ENCODE results near the gene LMOD3. TPM values are rescaled to one million over a fixed set of nuclear protein-coding genes. Genes with fewer than 3 reads are reported as not detected.

The LMOD3 gene
- total and polyA plus RNA-seq, 9 of the 15 experiments (the other 6 are each of a cell fraction or from before 2014, with no cell fraction given), result 0.03 TPM; not detected in 8

DNA sequence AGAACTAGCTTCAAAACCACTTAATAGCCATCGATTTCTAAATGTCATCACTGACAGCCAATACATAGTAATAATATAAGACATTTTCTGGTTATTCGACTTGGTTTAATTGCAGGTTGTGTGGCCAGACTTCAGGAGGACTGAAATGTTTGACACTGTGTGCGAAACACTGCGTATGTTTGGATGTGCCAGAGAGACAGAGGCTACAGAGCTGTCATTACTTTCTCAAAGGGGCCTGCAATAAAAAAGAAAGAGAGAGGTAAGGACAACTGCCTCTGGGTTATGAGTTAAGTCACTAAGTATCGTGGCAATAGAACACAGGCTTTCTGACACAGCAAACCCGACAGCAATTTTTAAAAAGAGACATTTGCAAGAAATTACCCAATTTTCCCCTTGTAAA, 882 bp downstream of the LMOD3 start:
- Histone ChIP-seq H3K4me2 (ENCODE audit: insufficient read depth, low read length) (no peak overlapping the region), H3K27ac (ENCODE audit: extremely low read depth, low read depth, low read length) (no peak overlapping the region), H3K9me1 (ENCODE audit: control insufficient read depth, insufficient read depth, low read length) (no peaks in the 10 kb centered on the region), H3K36me3 (ENCODE audit: control insufficient read depth, insufficient read depth, low read length) (no peaks in the 10 kb centered on the region), H3K4me3 (no peak overlapping the region), H3K79me2 (ENCODE audit: control insufficient read depth, insufficient read depth, low read length) (no peaks in the 10 kb centered on the region), H3K27me3 (ENCODE audit: control insufficient read depth in 2 of 2, insufficient read depth in 2 of 2, low read length in 2 of 2) (no peaks in the 10 kb centered on the region; a peak in 1 of 5 replicates), H2AFZ (ENCODE audit: low read depth, low read length) (no peak overlapping the region), H4K20me1 (replicated peaks; ENCODE audit: control insufficient read depth, insufficient read depth, low read length) (no peaks in the 10 kb centered on the region), H3K9me3 (replicated peaks; ENCODE audit: control insufficient read depth, insufficient read depth, low read depth, low read length) (no peaks in the 10 kb centered on the region), H3K9ac (ENCODE audit: insufficient read depth in 1 of 2, low read depth in 2 of 2, low read length in 2 of 2) (no peak overlapping the region), H3K4me1 (replicated peaks in 1 of 2; ENCODE audit: control insufficient read depth in 2 of 2, insufficient read depth in 2 of 2, low read length in 2 of 2) (no peaks in the 10 kb centered on the region; a peak in 1 of 5 replicates)
- ChIA-PET CTCF (ENCODE audit: low intra/inter-chr PET ratio) (interaction anchor here (0.6 kb wide), 1 partner anchor 116 kb away, joined by 4 read pairs; no protein-coding TSS in a partner anchor), POLR2A (no interaction called here)
- DNase-seq (ENCODE audit: extremely low read depth in 1 of 4, low spot score in 3 of 4) (no peak), ATAC-seq (no peak), FAIRE-seq (no peak)
- intact Hi-C loops (cut with micrococcal nuclease), result loop anchor here (1.0 to 2.0 kb wide), 2 partner anchors 40 to 185 kb away; no protein-coding TSS in a partner anchor
- no peak for TF ChIP-seq TAL1 (IDR thresholded peaks at IDR 0.05)
- no peak for TF ChIP-seq ZNF184 (CRISPR knock-in tag; IDR thresholded peaks at IDR 0.05)
- TF ChIP-seq ZNF76 (CRISPR knock-in tag; IDR thresholded peaks at IDR 0.05; ENCODE audit: borderline replicate concordance), result no peak
- no peak for TF ChIP-seq NFE2 (IDR thresholded peaks at IDR 0.05; ENCODE audit: low read depth)
- no peak for TF ChIP-seq SAFB (IDR thresholded peaks at IDR 0.05; ENCODE audit: borderline replicate concordance, low read depth, low read length)
- no peak for TF ChIP-seq ZNF384 (IDR thresholded peaks at IDR 0.05; ENCODE audit: low read depth, low read length)
- TF ChIP-seq SMAD2 (IDR thresholded peaks at IDR 0.05; ENCODE audit: low read depth, low read length), result no peak
- no peak for TF ChIP-seq ZNF12 (CRISPR knock-in tag; IDR thresholded peaks at IDR 0.05)
- TF ChIP-seq HNRNPH1 (optimal IDR thresholded peaks at IDR 0.05; ENCODE audit: low read depth, low read length), result no peak
- TF ChIP-seq JUND (IDR thresholded peaks at IDR 0.05; ENCODE audit: borderline replicate concordance, low read depth, low read length), result no peak
- TF ChIP-seq JUND (tag; IDR thresholded peaks at IDR 0.05; ENCODE audit: borderline replicate concordance, low read depth, low read length), result no peak
- BruUV-seq (replicated peaks), result no TSS peak
- in situ Hi-C loops (cut with MboI), result no loop called here
- 39% methylated on average over 6 of the region's 6 CpGs for WGBS (ENCODE audit: insufficient coverage, low coverage, missing lambda C conversion rate)

Data from K562 (cell line).